ENCODE data around the gene GALNT10.

GALNT10 gene

GRCh38 chr5:154375329-154376008 lies 184.9 kb downstream of the GALNT10 start:
- no peaks in the 10 kb centered on the region for H3K27me3 ChIP-seq (ENCODE audit: insufficient read depth, poor library complexity, severe bottlenecking)
- no peak for DNase-seq (ENCODE audit: low read depth in 1 of 2, low spot score in 1 of 2)
- no peak overlapping the region for H3K27ac ChIP-seq (replicated peaks)
- no peak overlapping the region for H3K4me3 ChIP-seq (replicated peaks; ENCODE audit: insufficient read depth, low read length)
- no peak for TF ChIP-seq REST (IDR thresholded peaks at IDR 0.05; ENCODE audit: insufficient replicate concordance, low read depth)
- TF ChIP-seq CTCF (IDR thresholded peaks at IDR 0.05; ENCODE audit: insufficient read depth, low read length), result no peak
- TF ChIP-seq SPI1 (IDR thresholded peaks at IDR 0.05; ENCODE audit: borderline replicate concordance, low read depth), result no peak
- no peak for TF ChIP-seq POLR2AphosphoS5 (IDR thresholded peaks at IDR 0.05; ENCODE audit: low read depth)
- TF ChIP-seq GABPA (IDR thresholded peaks at IDR 0.05; ENCODE audit: low read depth), result no peak

- Histone ChIP-seq H3K27me3 (ENCODE audit: insufficient read depth, poor library complexity, severe bottlenecking) (no peaks in the 10 kb centered on the region), H3K4me3 (replicated peaks; ENCODE audit: insufficient read depth, low read length) (no peak overlapping the region), H3K27ac (replicated peaks) (no peak overlapping the region)
- TF ChIP-seq POLR2AphosphoS5 (IDR thresholded peaks at IDR 0.05; ENCODE audit: low read depth) (no peak), GABPA (IDR thresholded peaks at IDR 0.05; ENCODE audit: low read depth) (no peak), REST (IDR thresholded peaks at IDR 0.05; ENCODE audit: insufficient replicate concordance, low read depth) (no peak), SPI1 (IDR thresholded peaks at IDR 0.05; ENCODE audit: borderline replicate concordance, low read depth) (no peak), CTCF (IDR thresholded peaks at IDR 0.05; ENCODE audit: insufficient read depth, low read length) (no peak)
- DNase-seq (ENCODE audit: low read depth in 1 of 2, low spot score in 1 of 2), result no peak
Observed at GRCh38 chr5:154376481-154376880, 185.9 kb downstream of the GALNT10 start.

- no peak for DNase-seq (ENCODE audit: low read depth in 1 of 2, low spot score in 1 of 2)
- TF ChIP-seq SPI1 (IDR thresholded peaks at IDR 0.05; ENCODE audit: borderline replicate concordance, low read depth) (no peak), GABPA (IDR thresholded peaks at IDR 0.05; ENCODE audit: low read depth) (no peak), CTCF (IDR thresholded peaks at IDR 0.05; ENCODE audit: insufficient read depth, low read length) (no peak), POLR2AphosphoS5 (IDR thresholded peaks at IDR 0.05; ENCODE audit: low read depth) (no peak), REST (IDR thresholded peaks at IDR 0.05; ENCODE audit: insufficient replicate concordance, low read depth) (no peak)
- no peak overlapping the region for H3K27ac ChIP-seq (replicated peaks)
Observed at GRCh38 chr5:154377754-154378533, 187.4 kb downstream of the GALNT10 start.

More at GRCh38 chr5:154377754-154378533, 187.4 kb downstream of the GALNT10 start:
- Histone ChIP-seq H3K4me3 (replicated peaks; ENCODE audit: insufficient read depth, low read length) (no peak overlapping the region), H3K27me3 (ENCODE audit: insufficient read depth, poor library complexity, severe bottlenecking) (no peaks in the 10 kb centered on the region)

Data from HL-60 (cell line).